ENCODE measurements around the gene SLITRK4. TPM values are rescaled to one million over a fixed set of nuclear protein-coding genes. Genes with fewer than 3 reads are reported as not detected.

Gene SLITRK4
- total RNA-seq = not detected

GRCh38 chrX:143635915-143636314 is at the start of gene SLITRK4:
Gene SLITRK4, minus strand, starts transcription at chrX:143636101. Its CDS starts 4,993 bp downstream, at chrX:143631108.
- H3K9me3 Mint-ChIP-seq (ENCODE audit: low read depth) = peaks cover 3% of the 10 kb centered on the region

GRCh38 chrX:143683486-143683885 is 47.6 kb upstream of the SLITRK4 start:
- Mint-ChIP-seq H3K4me1 (no peaks in the 10 kb centered on the region), H3K36me3 (no peaks in the 10 kb centered on the region), H3K4me3 (no peak overlapping the region), H3K27me3 (no peaks in the 10 kb centered on the region), H3K9me3 (ENCODE audit: low read depth) (no peaks in the 10 kb centered on the region), H3K27ac (no peak overlapping the region)
- CTCF ChIA-PET = no interaction called here
- DNase-seq (no peak), ATAC-seq (no peak)

More at GRCh38 chrX:143635915-143636314, at the start of gene SLITRK4:
- Mint-ChIP-seq H3K4me3 (no peak within 1 kb of the TSS), H3K36me3 (peaks cover 3% of the 10 kb centered on the region), H3K4me1 (no peaks in the 10 kb centered on the region), H3K27me3 (peaks cover 6% of the 10 kb centered on the region), H3K27ac (no peak within 1 kb of the TSS)
- DNase-seq (no peak), ATAC-seq (no peak)
- CTCF ChIA-PET = no interaction called here

GRCh38 chrX:143674926-143675325 is 39.0 kb upstream of the SLITRK4 start:
- ATAC-seq (no peak), DNase-seq (no peak)
- Mint-ChIP-seq H3K9me3 (ENCODE audit: low read depth) (peaks cover 2% of the 10 kb centered on the region), H3K27me3 (no peaks in the 10 kb centered on the region), H3K36me3 (no peaks in the 10 kb centered on the region), H3K4me1 (no peaks in the 10 kb centered on the region), H3K4me3 (no peak overlapping the region), H3K27ac (no peak overlapping the region)
- CTCF ChIA-PET = no interaction called here

- Mint-ChIP-seq H3K36me3 (no peaks in the 10 kb centered on the region), H3K4me3 (no peak overlapping the region), H3K27me3 (no peaks in the 10 kb centered on the region), H3K27ac (no peak overlapping the region), H3K9me3 (ENCODE audit: low read depth) (peaks cover 2% of the 10 kb centered on the region), H3K4me1 (no peaks in the 10 kb centered on the region)
- CTCF ChIA-PET = no interaction called here
- DNase-seq = no peak
- no peak for ATAC-seq
Measured at GRCh38 chrX:143669395-143669794, 33.5 kb upstream of the SLITRK4 start.

- Mint-ChIP-seq H3K36me3 (no peaks in the 10 kb centered on the region), H3K27ac (no peak overlapping the region), H3K4me1 (no peaks in the 10 kb centered on the region), H3K4me3 (no peak overlapping the region), H3K9me3 (ENCODE audit: low read depth) (no peaks in the 10 kb centered on the region), H3K27me3 (no peaks in the 10 kb centered on the region)
- CTCF ChIA-PET = no interaction called here
- DNase-seq (no peak), ATAC-seq (no peak)
Measured at GRCh38 chrX:143664302-143664701, 28.4 kb upstream of the SLITRK4 start.

GRCh38 chrX:143663755-143664154 is 27.9 kb upstream of the SLITRK4 start:
- no peak for DNase-seq
- H3K4me3 Mint-ChIP-seq = no peak overlapping the region
- no peak overlapping the region for H3K27ac Mint-ChIP-seq
- no peak for ATAC-seq
- no peaks in the 10 kb centered on the region for H3K36me3 Mint-ChIP-seq
- CTCF ChIA-PET = no interaction called here
- no peaks in the 10 kb centered on the region for H3K27me3 Mint-ChIP-seq
- H3K4me1 Mint-ChIP-seq = no peaks in the 10 kb centered on the region
- H3K9me3 Mint-ChIP-seq (ENCODE audit: low read depth) = no peaks in the 10 kb centered on the region

GRCh38 chrX:143661286-143661685 is 25.4 kb upstream of the SLITRK4 start:
- Mint-ChIP-seq H3K9me3 (ENCODE audit: low read depth) (no peaks in the 10 kb centered on the region), H3K36me3 (no peaks in the 10 kb centered on the region), H3K27ac (no peak overlapping the region), H3K4me1 (no peaks in the 10 kb centered on the region), H3K4me3 (no peak overlapping the region), H3K27me3 (no peaks in the 10 kb centered on the region)
- no peak for ATAC-seq
- no peak for DNase-seq
- CTCF ChIA-PET = no interaction called here

- H3K27me3 Mint-ChIP-seq = no peaks in the 10 kb centered on the region
- CTCF ChIA-PET = no interaction called here
- no peak overlapping the region for H3K27ac Mint-ChIP-seq
- H3K4me3 Mint-ChIP-seq = no peak overlapping the region
- no peaks in the 10 kb centered on the region for H3K4me1 Mint-ChIP-seq
- ATAC-seq (no peak), DNase-seq (no peak)
- H3K9me3 Mint-ChIP-seq (ENCODE audit: low read depth) = no peaks in the 10 kb centered on the region
- H3K36me3 Mint-ChIP-seq = no peaks in the 10 kb centered on the region
Measured at GRCh38 chrX:143648705-143649104, 12.8 kb upstream of the SLITRK4 start.

- Mint-ChIP-seq H3K4me3 (no peak overlapping the region), H3K27me3 (no peaks in the 10 kb centered on the region), H3K36me3 (no peaks in the 10 kb centered on the region), H3K4me1 (no peaks in the 10 kb centered on the region), H3K27ac (no peak overlapping the region), H3K9me3 (ENCODE audit: low read depth) (no peaks in the 10 kb centered on the region)
- CTCF ChIA-PET = no interaction called here
- DNase-seq = no peak
- no peak for ATAC-seq
Measured at GRCh38 chrX:143642426-143642825, 6.5 kb upstream of the SLITRK4 start.

- Mint-ChIP-seq H3K4me1 (no peaks in the 10 kb centered on the region), H3K4me3 (no peak overlapping the region), H3K36me3 (peaks cover 3% of the 10 kb centered on the region), H3K27me3 (peaks cover 6% of the 10 kb centered on the region), H3K9me3 (ENCODE audit: low read depth) (peaks cover 3% of the 10 kb centered on the region), H3K27ac (no peak overlapping the region)
- no peak for DNase-seq
- ATAC-seq = no peak
- CTCF ChIA-PET = no interaction called here
Measured at GRCh38 chrX:143636831-143637230, 930 bp upstream of the SLITRK4 start.

- Mint-ChIP-seq H3K4me3 (no peak overlapping the region), H3K36me3 (peaks cover 3% of the 10 kb centered on the region), H3K9me3 (ENCODE audit: low read depth) (peaks cover 3% of the 10 kb centered on the region), H3K27me3 (peaks cover 6% of the 10 kb centered on the region), H3K27ac (no peak overlapping the region), H3K4me1 (no peaks in the 10 kb centered on the region)
- CTCF ChIA-PET = no interaction called here
- no peak for DNase-seq
- ATAC-seq = no peak
Measured at GRCh38 chrX:143634663-143635455, 1.0 kb downstream of the SLITRK4 start.

- CTCF ChIA-PET = no interaction called here
- DNase-seq (no peak), ATAC-seq (no peak)
- Mint-ChIP-seq H3K27me3 (peaks cover 6% of the 10 kb centered on the region), H3K27ac (no peak overlapping the region), H3K9me3 (ENCODE audit: low read depth) (peaks cover 3% of the 10 kb centered on the region), H3K4me1 (no peaks in the 10 kb centered on the region), H3K36me3 (peaks cover 3% of the 10 kb centered on the region), H3K4me3 (no peak overlapping the region)
Measured at GRCh38 chrX:143634309-143634662, 1.6 kb downstream of the SLITRK4 start.

GRCh38 chrX:143633461-143634308 is 2.2 kb downstream of the SLITRK4 start:
- CTCF ChIA-PET = no interaction called here
- Mint-ChIP-seq H3K9me3 (ENCODE audit: low read depth) (peaks cover 3% of the 10 kb centered on the region), H3K36me3 (peaks cover 3% of the 10 kb centered on the region), H3K27ac (no peak overlapping the region), H3K4me1 (no peaks in the 10 kb centered on the region), H3K4me3 (no peak overlapping the region), H3K27me3 (peaks cover 6% of the 10 kb centered on the region)
- DNase-seq (no peak), ATAC-seq (no peak)

Measured in activated CD8-positive, alpha-beta memory T cell treated with anti-CD3 and anti-CD28 coated beads, Interleukin-2, amount 10 ng/mL, durations not matched to agents 7 days and 5 days (primary cell).